KMS-11 (cell line): ENCODE results near the gene CAPS2.

Experiments used
- H2AFZ ChIP-seq: fragments of 200-600 bp; sonication (generic); 2 replicates; pipeline ENCODE4 v1.6.1; 2016; ENCODE audit warnings: antibody characterized with exemption, mixed run types, low read depth
- H3K27ac ChIP-seq: fragments of 200-600 bp; sonication (generic); 2 replicates; pipeline ENCODE4 v1.6.1; 2016; ENCODE audit warnings: mild to moderate bottlenecking, mixed run types
- H3K27me3 ChIP-seq: fragments of 200-600 bp; sonication (generic); 2 replicates; pipeline ENCODE4 v1.6.1; 2017; ENCODE audit warnings: mild to moderate bottlenecking, low read depth, mixed run types, moderate library complexity; ENCODE audit not compliant: insufficient read depth
- H3K36me3 ChIP-seq: fragments of 200-600 bp; sonication (generic); 2 replicates; pipeline ENCODE4 v1.6.1; 2017; ENCODE audit warnings: mild to moderate bottlenecking, mixed run types; ENCODE audit not compliant: insufficient read depth
- H3K4me1 ChIP-seq: fragments of 200-600 bp; sonication (generic); 2 replicates; pipeline ENCODE4 v1.6.1; 2016; ENCODE audit warnings: mild to moderate bottlenecking, low read depth, mixed run types; ENCODE audit not compliant: poor library complexity, severe bottlenecking
- H3K4me2 ChIP-seq: fragments of 200-600 bp; sonication (generic); 2 replicates; pipeline ENCODE4 v1.7.0; 2016; ENCODE audit warnings: mild to moderate bottlenecking, mixed run types
- H3K4me3 ChIP-seq: fragments of 200-600 bp; sonication (generic); IDR thresholded peaks from 2 replicates; pipeline ENCODE4 v1.6.1; 2017; ENCODE audit warnings: low read depth, low read length, mixed read lengths; ENCODE audit not compliant: insufficient read depth
- H3K79me2 ChIP-seq: fragments of 200-600 bp; sonication (generic); 2 replicates; pipeline ENCODE4 v1.6.1; 2016; ENCODE audit warnings: low read depth, mixed run types; ENCODE audit not compliant: insufficient read depth
- H3K9ac ChIP-seq: fragments of 200-600 bp; sonication (generic); 2 replicates; pipeline ENCODE4 v1.6.1; 2016; ENCODE audit warnings: mild to moderate bottlenecking, mixed run types
- H4K20me1 ChIP-seq: fragments of 200-600 bp; sonication (generic); 2 replicates; pipeline ENCODE4 v1.6.1; 2016; ENCODE audit warnings: mild to moderate bottlenecking, mixed run types; ENCODE audit not compliant: insufficient read depth
- CTCF ChIP-seq: fragments of 200-600 bp; sonication (generic); conservative IDR thresholded peaks from 2 replicates; pipeline ENCODE4 v1.6.1; 2017; ENCODE audit warnings: low read depth, mild to moderate bottlenecking, antibody characterized with exemption, low read length, moderate library complexity, mixed read lengths

CAPS2 gene

GRCh38 chr12:75364919-75365318 is 34.8 kb upstream of the CAPS2 start:
- H3K79me2 ChIP-seq: no peaks in the 10 kb centered on the region
- no peak overlapping the region for H3K9ac ChIP-seq
- H2AFZ ChIP-seq: no peak overlapping the region
- H3K4me2 ChIP-seq: peak overlapping the region; percentile 1; the same call in 1 of the 2 replicates
- H4K20me1 ChIP-seq: no peaks in the 10 kb centered on the region
- TF ChIP-seq CTCF: no peak
- no peak overlapping the region for H3K4me3 ChIP-seq
- H3K27ac ChIP-seq: no peak overlapping the region
- H3K4me1 ChIP-seq: peaks cover 50% of the 10 kb centered on the region
- H3K36me3 ChIP-seq: no peaks in the 10 kb centered on the region
- no peaks in the 10 kb centered on the region for H3K27me3 ChIP-seq

GRCh38 chr12:75361408-75361807 is 31.3 kb upstream of the CAPS2 start:
- Histone ChIP-seq H3K4me1 (peaks cover 58% of the 10 kb centered on the region), H2AFZ (peak overlapping the region; percentile 15; the same call in 1 of the 2 replicates), H3K4me2 (peak overlapping the region; percentile 49), H3K79me2 (no peaks in the 10 kb centered on the region), H4K20me1 (no peaks in the 10 kb centered on the region), H3K27ac (peak overlapping the region; percentile 76), H3K4me3 (no peak overlapping the region), H3K36me3 (no peaks in the 10 kb centered on the region), H3K27me3 (no peaks in the 10 kb centered on the region), H3K9ac (peak overlapping the region; percentile 6; the same call in 1 of the 2 replicates)
- no peak for TF ChIP-seq CTCF

GRCh38 chr12:75360920-75361319 is 30.8 kb upstream of the CAPS2 start:
- no peaks in the 10 kb centered on the region for H3K27me3 ChIP-seq
- H3K79me2 ChIP-seq: no peaks in the 10 kb centered on the region
- no peaks in the 10 kb centered on the region for H3K36me3 ChIP-seq
- H3K27ac ChIP-seq: peak overlapping the region; percentile 76
- peaks cover 56% of the 10 kb centered on the region for H3K4me1 ChIP-seq
- H3K9ac ChIP-seq: no peak overlapping the region
- H4K20me1 ChIP-seq: no peaks in the 10 kb centered on the region
- H3K4me2 ChIP-seq: peak overlapping the region; percentile 49
- no peak overlapping the region for H3K4me3 ChIP-seq
- no peak for TF ChIP-seq CTCF
- no peak overlapping the region for H2AFZ ChIP-seq

GRCh38 chr12:75354011-75354410 is 23.9 kb upstream of the CAPS2 start:
- Histone ChIP-seq H3K9ac (no peak overlapping the region), H4K20me1 (no peaks in the 10 kb centered on the region), H3K4me3 (no peak overlapping the region), H3K27me3 (no peaks in the 10 kb centered on the region), H3K4me2 (no peak overlapping the region), H2AFZ (no peak overlapping the region), H3K27ac (no peak overlapping the region), H3K79me2 (no peaks in the 10 kb centered on the region), H3K4me1 (peaks cover 40% of the 10 kb centered on the region), H3K36me3 (no peaks in the 10 kb centered on the region)
- no peak for TF ChIP-seq CTCF
